Transverse colon (tissue), 4 donors: Measurements from ENCODE around the gene ZNF691. TPM values are rescaled to one million over a fixed set of nuclear protein-coding genes. Genes with fewer than 3 reads are reported as not detected.
"Not testable (repeated sequence)": the region's sequence is repeated elsewhere in the genome, so short reads cannot be mapped to it uniquely, and the experiment has no call there.

ENCODE experiments used
- DNase-seq: peaks from one replicate; pipeline ENCODE4 v3.0.0-alpha.2; 2019
- H3K27ac ChIP-seq, 4 donors: fragments of 200-600 bp; sonication (generic); 2 replicates each; pipeline ENCODE4 v1.5.1; 2016 to 2018; ENCODE audit warnings: inconsistent platforms in 4 of 4
- H3K27me3 ChIP-seq: fragments of 200-600 bp; sonication (generic); 2 replicates; pipeline ENCODE4 v1.5.1; 2017; ENCODE audit warnings: inconsistent platforms
- H3K36me3 ChIP-seq, 4 donors: fragments of 200-600 bp; sonication (generic); 2 replicates each; pipeline ENCODE4 v1.5.1; 2017 to 2019; ENCODE audit warnings: inconsistent platforms in 4 of 4
- H3K4me1 ChIP-seq, 4 donors: fragments of 200-600 bp; sonication (generic); 2 replicates each; pipeline ENCODE4 v1.5.1; 2017 to 2020; ENCODE audit warnings: inconsistent platforms in 4 of 4
- H3K4me3 ChIP-seq, 4 donors: fragments of 200-600 bp; sonication (generic); 1 replicate in 1 of 4; 2 replicates in 3 of 4; pipeline versions ENCODE4 v1.5.1 to v1.6.1; 2017 to 2019; ENCODE audit warnings: inconsistent platforms in 4 of 4
- H3K9me3 ChIP-seq, 2 donors: fragments of 200-600 bp; sonication (generic); 2 replicates each; pipeline ENCODE4 v1.5.1; 2017 to 2019; ENCODE audit warnings: inconsistent platforms in 2 of 2
- EP300 ChIP-seq: sonication (generic); formaldehyde crosslinking; IDR thresholded peaks from one replicate; pipeline ENCODE4 v1.6.1; 2017; ENCODE audit warnings: antibody characterized with exemption, low read depth
- POLR2A ChIP-seq: fragments of 450-650 bp; IDR thresholded peaks from one replicate; pipeline ENCODE4 v1.6.1; 2016; ENCODE audit warnings: antibody characterized with exemption, mild to moderate bottlenecking, moderate library complexity
- POLR2AphosphoS5 ChIP-seq, 3 donors: sonication (generic); formaldehyde crosslinking; IDR thresholded peaks; one replicate each; pipeline ENCODE4 v1.6.1; 2016; ENCODE audit warnings: antibody characterized with exemption in 3 of 3
- WGBS, 2 donors: methylation state at CpG; one replicate each; pipeline ENCODE4 v1.1.5; 2018; ENCODE audit warnings: low coverage in 1 of 2; 5-methylcytosine and 5-hydroxymethylcytosine counted together
- in situ Hi-C, 4 donors: fragments of 200-750 bp; cut with MboI; loops; one replicate each; pipeline versions ENCODE4 v1.15.0 to v1.15.1; 2017; ENCODE audit warnings: low sequenced_read_pairs in 3 of 4, low pct_ligation_motif_present in 1 of 4, low pct_unique_long_range_greater_than_20kb in 1 of 4
- intact Hi-C: fragments of 100-400 bp; cut with DNase I; formaldehyde crosslinking; loops from one replicate; pipeline ENCODE4 v1.15.1; 2023; ENCODE audit warnings: low total_unique reads
- total RNA-seq, 4 donors: library from RNA; depleted of rRNA; stranded (reverse); fragments of >200 nt; gene quantifications; one replicate each; pipeline ENCODE4 v1.1.0, GENCODE V29; 2016
- TF ChIP-seq, protein P1 (sequence below), 5 experiments: fragments of 200-600 bp in 3 of 5; fragments of 450-650 bp in 2 of 5; sonication (generic) in 3 of 5; IDR thresholded peaks; 1 replicate in 2 of 5; 2 replicates in 3 of 5; pipeline ENCODE4 v1.5.1; 2016 to 2017; ENCODE audit warnings: antibody characterized with exemption in 5 of 5, inconsistent platforms in 3 of 5, mild to moderate bottlenecking in 2 of 5, moderate library complexity in 1 of 5

The ZNF691 gene
- total RNA-seq, 4 donors from 2014 or later: 1.00 to 11.3 (median 6.0) TPM

DNA sequence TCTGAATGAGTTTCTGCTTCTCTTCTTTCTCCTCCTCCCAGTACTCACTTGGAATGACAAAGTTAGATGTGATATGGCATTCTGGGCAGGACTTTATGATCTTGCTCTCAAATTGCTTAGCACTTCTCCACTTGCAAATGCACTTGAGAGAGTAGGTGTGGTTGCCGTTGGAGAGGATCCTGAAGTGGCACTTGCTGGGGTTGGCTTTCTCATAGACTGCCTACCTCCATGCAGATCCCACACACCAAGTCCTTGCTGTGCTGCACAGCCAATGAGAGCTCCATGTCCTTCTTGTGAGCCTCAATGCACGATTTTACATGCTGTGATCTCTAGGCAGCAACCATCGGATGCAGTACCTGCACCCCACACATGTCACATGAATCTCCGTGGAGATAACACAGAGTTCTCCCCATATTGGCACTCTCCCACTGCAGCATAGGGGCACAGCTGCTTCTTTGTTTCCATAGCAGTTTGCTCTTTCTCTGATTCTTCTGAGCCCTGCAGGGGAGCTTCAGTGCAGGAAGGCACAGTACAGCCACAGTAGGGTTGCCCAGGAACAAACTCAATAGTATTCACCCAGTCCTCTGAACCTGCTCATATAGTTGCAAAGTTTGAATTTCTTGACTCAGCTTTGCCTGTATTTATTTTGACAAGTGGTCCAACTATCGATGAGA, 45.2 kb downstream of the ZNF691 start:
- H3K4me3 ChIP-seq: no peak overlapping the region
- 50 to 68% methylated on average over 1 to 5 of the region's 5 CpGs for WGBS, 2 donors
- no peaks in the 10 kb centered on the region for H3K9me3 ChIP-seq
- intact Hi-C loops: no loop called here
- no peaks in the 10 kb centered on the region for H3K27me3 ChIP-seq
- TF ChIP-seq POLR2A (no peak), EP300 (no peak), POLR2AphosphoS5 (IDR thresholded peaks at IDR 0.05) (no peak)
- TF ChIP-seq, protein P1, sequence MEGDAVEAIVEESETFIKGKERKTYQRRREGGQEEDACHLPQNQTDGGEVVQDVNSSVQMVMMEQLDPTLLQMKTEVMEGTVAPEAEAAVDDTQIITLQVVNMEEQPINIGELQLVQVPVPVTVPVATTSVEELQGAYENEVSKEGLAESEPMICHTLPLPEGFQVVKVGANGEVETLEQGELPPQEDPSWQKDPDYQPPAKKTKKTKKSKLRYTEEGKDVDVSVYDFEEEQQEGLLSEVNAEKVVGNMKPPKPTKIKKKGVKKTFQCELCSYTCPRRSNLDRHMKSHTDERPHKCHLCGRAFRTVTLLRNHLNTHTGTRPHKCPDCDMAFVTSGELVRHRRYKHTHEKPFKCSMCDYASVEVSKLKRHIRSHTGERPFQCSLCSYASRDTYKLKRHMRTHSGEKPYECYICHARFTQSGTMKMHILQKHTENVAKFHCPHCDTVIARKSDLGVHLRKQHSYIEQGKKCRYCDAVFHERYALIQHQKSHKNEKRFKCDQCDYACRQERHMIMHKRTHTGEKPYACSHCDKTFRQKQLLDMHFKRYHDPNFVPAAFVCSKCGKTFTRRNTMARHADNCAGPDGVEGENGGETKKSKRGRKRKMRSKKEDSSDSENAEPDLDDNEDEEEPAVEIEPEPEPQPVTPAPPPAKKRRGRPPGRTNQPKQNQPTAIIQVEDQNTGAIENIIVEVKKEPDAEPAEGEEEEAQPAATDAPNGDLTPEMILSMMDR (IDR thresholded peaks at IDR 0.05): no peak
- H3K36me3 ChIP-seq: no peaks in the 10 kb centered on the region
- DNase-seq: no peak
- H3K4me1 ChIP-seq: no peaks in the 10 kb centered on the region
- in situ Hi-C loops: no loop called here
- no peak overlapping the region for H3K27ac ChIP-seq

DNA sequence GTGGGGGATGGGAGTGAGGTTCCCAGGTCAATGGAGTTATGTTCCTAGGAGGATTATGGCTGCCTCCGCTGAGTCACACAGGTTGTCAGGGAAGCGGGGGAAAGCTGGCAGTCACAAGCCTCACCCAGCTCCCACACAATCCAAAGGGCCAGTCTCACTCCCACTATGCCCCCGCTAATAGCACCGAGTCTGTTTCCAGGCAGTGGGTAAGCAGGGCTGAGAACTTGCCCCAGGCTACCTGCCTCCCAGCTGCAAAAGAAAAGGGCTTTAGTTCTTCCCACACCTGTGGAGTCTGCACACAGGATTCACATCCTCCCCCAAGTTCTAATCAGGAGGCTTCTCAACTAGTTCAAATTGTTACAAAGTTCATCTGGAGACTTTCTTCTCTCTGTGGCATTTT, 53.5 kb downstream of the ZNF691 start:
- 95% methylated on average over 4 of the region's 4 CpGs; no CpG with 5 or more reads in 1 of the 2 donors for WGBS, 2 donors
- H3K4me3 ChIP-seq, intact Hi-C loops, H3K27me3 ChIP-seq, H3K27ac ChIP-seq, DNase-seq, in situ Hi-C loops, H3K4me1 ChIP-seq, H3K9me3 ChIP-seq, H3K36me3 ChIP-seq: not testable (repeated sequence)

Other genes starting within 250 kb of the ZNF691 start
- 10 to 100 TPM in 3 of 4 donors, not detected in 1; 16.9 to 26.5 (median 24.6) TPM for gene PPIH, start 188.2 kb upstream of the ZNF691 start, total RNA-seq
- 100 to 1,000 TPM; 288 to 403 (median 380) TPM for gene YBX1, start 164.2 kb upstream of the ZNF691 start, total RNA-seq
- gene CLDN19, start 106.4 kb upstream of the ZNF691 start, total RNA-seq: under 1 TPM in 1 of 4 donors, not detected in 3; 0.27 TPM
- gene P3H1, start 79.6 kb upstream of the ZNF691 start, total RNA-seq: 10 to 100 TPM in 3 of 4 donors, 1 to 10 TPM in 1; 8.7 to 37.2 (median 10.2) TPM
- gene C1orf50, start 79.4 kb upstream of the ZNF691 start, total RNA-seq: 10 to 100 TPM in 1 of 4 donors, 1 to 10 TPM in 3; 4.0 to 81.2 (median 8.1) TPM
- gene TMEM269, start 61.6 kb upstream of the ZNF691 start, total RNA-seq: under 1 TPM in 1 of 4 donors, not detected in 3; 0.37 TPM
- 10 to 100 TPM; 12.5 to 30.7 (median 14.1) TPM for gene ERMAP, start 29.5 kb upstream of the ZNF691 start, total RNA-seq
- gene SVBP, start 29.2 kb upstream of the ZNF691 start, total RNA-seq: 10 to 100 TPM; 15.3 to 33.3 (median 17.6) TPM
- 10 to 100 TPM; 37.2 to 98.9 (median 69.1) TPM for gene SLC2A1, start 112.3 kb downstream of the ZNF691 start, total RNA-seq